HG03354 (cell line): ENCODE measurements around the gene CD163.
A peak's percentile ranks its signal among the peaks of the same experiment; 100 is the strongest.
"Not testable (repeated sequence)": the region's sequence is repeated elsewhere in the genome, so short reads cannot be mapped to it uniquely, and the experiment has no call there.

Experiments
- ATAC-seq: cut with Tn5 transposase; IDR thresholded peaks from one replicate; pipeline ENCODE4 v1.9.1; 2021; ENCODE audit warnings: mild to moderate bottlenecking; ENCODE audit not compliant: unreplicated experiment, poor library complexity, severe bottlenecking

The CD163 gene

GRCh38 chr12:7503686-7504415 is at the start of gene CD163:
TSS of gene CD163 (minus strand) at chr12:7503777. CDS start at chr12:7503690, 87 bp downstream.
- ATAC-seq = no peak

DNA sequence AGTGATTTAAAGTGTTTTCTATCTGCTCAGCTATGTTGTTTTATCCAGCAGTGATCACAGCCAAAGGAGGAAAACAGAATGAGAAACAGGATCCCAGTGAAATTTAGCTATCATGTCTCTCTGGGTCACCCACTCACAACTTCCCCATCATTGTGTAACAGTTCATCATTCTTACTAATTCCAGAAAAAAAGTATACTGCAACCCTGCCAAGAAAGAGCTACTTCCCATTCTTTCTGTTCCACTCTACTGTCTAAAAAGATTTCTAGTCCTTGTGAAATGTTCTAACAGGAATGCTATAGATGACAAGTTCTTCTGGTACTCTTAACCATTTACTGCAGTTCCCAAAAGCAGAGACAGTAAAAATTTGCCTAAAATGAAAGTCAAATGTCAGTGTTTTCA is 39.2 kb upstream of the CD163 start:
- no peak for ATAC-seq

- ATAC-seq = no peak
Measured at GRCh38 chr12:7542046-7542445, 38.5 kb upstream of the CD163 start.

DNA sequence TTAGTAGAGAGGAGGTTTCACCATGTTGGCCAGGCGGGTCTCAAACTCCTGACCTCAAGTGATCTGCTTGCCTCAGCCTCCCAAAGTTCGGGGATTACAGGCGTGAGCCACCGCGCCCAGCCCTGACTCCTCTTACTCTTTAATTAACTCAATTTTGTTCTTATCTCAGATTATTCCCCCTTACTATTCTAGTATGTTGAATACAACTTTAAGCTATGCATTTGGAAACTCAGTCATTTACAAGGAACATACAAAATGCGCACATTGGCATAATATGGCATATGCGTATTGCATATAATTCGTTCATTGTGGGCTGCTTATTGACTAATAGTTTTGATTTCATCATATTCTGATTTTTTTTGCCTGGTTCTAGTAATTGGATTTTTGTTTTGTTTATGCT is 10.8 kb upstream of the CD163 start:
- no peak for ATAC-seq

DNA sequence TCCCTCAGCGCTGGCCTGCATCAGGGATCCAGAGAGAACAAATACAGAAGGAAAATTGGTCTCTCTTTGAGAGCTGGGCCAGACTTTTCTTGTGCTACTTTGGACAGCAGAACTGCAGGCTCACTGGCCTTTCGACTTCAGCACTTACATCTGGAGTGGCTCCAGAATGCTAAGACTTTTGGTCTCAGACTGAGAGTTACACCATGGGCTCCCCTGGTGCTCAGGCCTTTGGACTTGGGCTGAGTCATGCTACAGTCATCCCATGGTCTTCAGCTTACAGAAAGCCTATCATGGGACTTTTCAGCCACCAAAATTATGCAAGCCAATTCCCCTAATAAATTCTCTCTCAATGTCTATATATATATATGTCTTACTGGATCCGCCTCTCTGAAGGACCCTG is 9.0 kb upstream of the CD163 start:
- ATAC-seq = no peak

- not testable (repeated sequence) for ATAC-seq
Measured at GRCh38 chr12:7509793-7510470, 6.4 kb upstream of the CD163 start.

- ATAC-seq = no peak
Measured at GRCh38 chr12:7502612-7503011, 965 bp downstream of the CD163 start.

DNA sequence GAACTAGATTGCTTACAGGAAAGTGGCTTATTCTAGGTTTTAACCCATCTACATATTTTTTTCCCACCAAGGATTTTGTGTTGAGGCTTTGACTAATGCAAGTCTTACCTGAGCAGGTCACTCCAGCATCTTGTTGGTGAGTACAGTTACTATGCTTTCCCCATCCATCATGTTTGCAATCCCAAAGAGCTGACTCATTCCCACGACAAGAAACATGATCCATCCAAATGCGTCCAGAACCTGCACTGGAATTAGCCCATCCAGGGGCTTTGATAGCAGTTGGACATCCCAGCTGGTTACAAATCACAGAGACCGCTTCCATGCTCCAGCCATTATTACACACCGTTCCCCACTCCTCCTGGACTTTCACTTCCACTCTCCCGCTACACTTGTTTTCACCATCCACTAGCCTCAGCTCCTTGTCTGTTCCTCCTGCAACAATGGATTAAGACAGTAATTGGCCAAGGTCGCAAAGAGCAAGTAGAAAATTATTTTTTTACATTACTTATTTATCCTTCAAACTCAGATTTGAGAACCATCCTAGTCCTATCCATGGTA is 2.5 kb downstream of the CD163 start:
- ATAC-seq = no peak

DNA sequence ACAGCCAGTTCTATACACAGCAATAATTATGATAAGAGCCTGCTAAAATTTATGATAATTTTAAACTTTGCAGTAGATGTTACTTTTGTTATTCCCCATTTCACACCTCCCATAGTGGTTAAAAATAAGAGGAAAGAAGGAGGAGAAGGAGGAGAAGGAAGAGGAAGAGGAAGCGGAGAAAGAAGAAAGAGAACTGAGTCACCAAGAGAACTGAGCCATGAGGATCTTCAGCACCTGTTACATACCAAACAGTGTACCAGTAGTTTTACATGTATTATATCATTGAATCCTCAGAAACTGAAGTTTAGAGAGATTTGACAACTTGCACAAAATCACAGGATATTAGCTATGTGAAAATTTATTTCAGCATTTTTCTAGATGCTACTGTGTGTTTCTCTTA is 3.9 kb downstream of the CD163 start:
- no peak for ATAC-seq

DNA sequence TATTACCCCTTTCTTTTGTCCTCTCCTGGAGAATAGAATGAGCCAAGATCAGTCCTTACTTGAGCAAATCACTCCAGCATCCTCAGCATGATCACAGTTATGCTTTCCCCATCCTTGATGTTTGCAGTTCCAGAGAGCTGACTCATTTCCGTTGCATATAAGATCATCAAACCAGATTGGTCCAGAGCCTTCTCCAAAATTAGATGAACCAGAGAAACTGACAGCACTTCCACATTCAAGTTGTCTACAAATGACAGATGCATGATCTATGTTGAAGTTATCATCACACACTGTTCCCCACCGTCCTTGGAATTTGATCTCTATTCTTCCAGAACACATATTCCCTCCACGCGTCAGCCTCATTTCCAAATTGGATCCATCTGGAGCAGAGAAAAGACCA is 4.8 kb downstream of the CD163 start:
- ATAC-seq = no peak

GRCh38 chr12:7497661-7498060 is 5.9 kb downstream of the CD163 start:
- no peak for ATAC-seq

DNA sequence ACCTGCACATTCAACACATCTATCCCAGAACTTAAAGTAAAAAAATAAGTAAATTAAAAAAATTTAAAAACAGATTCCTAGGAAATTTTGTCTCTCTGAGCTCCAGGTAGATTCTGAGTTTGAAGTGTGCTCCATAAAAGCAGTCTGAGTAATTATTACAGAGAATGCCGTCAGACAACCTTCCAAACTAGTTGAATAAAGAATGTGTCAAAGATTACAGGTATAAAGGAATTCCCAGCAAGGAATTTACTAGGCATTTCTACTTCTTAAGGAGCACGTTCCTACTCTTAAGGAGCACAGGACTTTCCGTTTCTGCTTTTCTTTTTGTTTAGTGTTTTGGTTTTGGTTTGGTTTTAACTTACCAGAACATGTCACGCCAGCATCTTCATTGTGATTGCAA is 7.1 kb downstream of the CD163 start:
- no peak for ATAC-seq

- ATAC-seq = no peak
Measured at GRCh38 chr12:7495136-7495535, 8.4 kb downstream of the CD163 start.

DNA sequence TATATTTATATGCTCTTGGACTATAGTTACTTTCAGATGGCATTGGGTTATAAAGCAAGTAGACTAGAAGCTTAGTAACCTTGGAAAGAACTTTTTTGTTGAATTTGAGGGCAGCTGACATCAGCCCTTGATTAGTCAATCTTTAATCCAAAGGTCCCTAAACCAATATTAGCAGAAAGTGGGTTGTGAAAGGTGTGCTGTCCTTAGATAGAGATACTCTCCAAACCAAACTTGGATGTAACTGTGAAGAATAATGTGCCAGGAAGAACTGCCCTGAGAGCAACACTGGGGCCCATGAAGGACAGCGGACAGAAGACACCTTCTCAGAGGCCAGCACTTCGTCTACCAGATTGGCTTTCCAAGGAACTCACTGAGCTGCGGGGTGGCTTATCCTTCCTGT is 10.6 kb downstream of the CD163 start:
- no peak for ATAC-seq

- no peak for ATAC-seq
Measured at GRCh38 chr12:7486512-7486911, 17.1 kb downstream of the CD163 start.

DNA sequence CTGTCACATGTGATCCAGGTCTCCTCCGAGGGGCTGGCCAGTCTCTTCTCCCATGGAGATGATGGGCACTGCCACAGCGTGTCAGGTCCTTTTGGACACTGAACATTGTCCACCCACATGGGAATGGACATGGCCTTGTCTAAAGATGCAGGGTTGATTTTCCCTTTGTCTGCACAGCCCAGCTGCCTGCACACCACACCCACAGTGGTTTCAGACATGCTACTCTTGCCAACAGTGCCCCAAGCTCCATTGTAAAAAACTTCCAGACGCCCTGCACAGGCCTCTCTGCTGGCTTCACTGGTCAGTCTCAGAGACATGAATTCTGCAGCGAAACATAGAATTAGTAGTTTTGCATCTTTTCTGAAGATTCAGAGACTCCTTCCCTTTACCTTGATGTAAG is 18.5 kb downstream of the CD163 start:
- no peak for ATAC-seq

DNA sequence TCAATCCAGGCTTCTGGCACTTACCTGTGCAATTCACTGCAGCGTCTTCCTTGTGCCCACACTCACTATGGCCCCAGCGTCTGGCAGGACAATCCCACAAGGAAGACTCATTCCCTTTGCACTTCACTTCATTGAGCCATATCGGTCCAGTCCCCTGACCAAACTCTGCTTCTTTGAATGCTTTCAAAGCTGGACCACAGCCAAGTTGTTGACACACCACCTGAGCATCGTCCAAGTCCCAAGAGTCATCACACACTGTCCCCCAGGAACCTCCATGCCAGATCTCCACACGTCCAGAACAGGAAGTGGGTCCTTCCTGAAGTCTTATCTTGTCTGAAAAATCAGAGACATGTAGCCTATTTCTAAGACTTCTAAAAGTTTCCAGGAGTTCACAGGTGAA is 20.2 kb downstream of the CD163 start:
- ATAC-seq = no peak

DNA sequence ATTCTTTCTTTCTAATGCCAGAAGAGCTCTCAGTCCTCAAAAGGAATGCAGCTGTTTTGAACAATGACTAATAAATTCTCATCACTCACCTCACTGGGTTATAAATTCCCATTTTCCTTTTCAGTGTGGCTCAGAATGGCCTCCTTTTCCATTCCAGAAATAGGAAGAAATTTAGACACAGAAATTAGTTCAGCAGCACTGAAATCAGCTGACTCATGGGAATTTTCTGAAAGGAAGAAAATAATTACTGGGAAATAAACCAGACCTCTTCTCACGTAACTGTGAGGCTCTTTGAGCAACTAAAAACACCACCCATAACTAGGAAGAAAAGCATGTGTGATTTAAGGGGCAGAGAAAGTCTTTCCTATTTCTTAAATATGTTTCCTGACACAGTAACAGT is 23.8 kb downstream of the CD163 start:
- no peak for ATAC-seq

DNA sequence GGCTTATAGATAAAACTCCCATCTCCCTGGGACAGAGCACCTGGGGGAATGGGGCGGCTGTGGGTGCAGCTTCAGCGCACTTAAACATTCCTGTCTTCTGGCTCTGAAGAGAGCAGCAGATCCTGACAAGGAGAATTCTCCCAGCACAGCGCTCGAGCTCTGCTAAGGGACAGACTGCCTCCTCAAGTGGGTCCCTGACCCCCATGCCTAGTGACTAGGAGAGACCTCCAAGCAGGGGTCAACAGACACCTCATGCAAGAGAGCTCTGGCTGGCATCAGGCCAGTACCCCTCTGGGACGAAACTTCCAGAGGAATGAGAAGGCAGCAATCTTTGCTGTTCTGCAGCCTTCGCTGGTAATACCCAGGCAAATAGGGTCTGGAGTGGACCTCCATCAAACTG is 31.5 kb downstream of the CD163 start:
- ATAC-seq = no peak

GRCh38 chr12:7460375-7461259 is 43.0 kb downstream of the CD163 start:
- ATAC-seq = peak; percentile 68
